Measurements from ENCODE around the gene GFER. TPM values are rescaled to one million over a fixed set of nuclear protein-coding genes. Genes with fewer than 3 reads are reported as not detected.
A peak's percentile ranks its signal among the peaks of the same experiment; 100 is the strongest.

GFER gene
- polyA plus RNA-seq, 3 donors: 8.1 to 22.7 (median 22.4) TPM

GRCh38 chr16:2028620-2029220 is 44.7 kb downstream of the GFER start:
- no peak for DNase-seq
- H3K9ac ChIP-seq (ENCODE audit: insufficient read depth, low read length, poor library complexity, severe bottlenecking): no peak overlapping the region
- peaks cover 30 to 66% (median 47%) of the 10 kb centered on the region in 3 donors for H3K27me3 Mint-ChIP-seq (ENCODE audit: low read depth in 3 of 3)
- peaks cover 19% of the 10 kb centered on the region for H3K4me1 Mint-ChIP-seq
- H3K36me3 Mint-ChIP-seq: peaks cover 3% of the 10 kb centered on the region in 2 donors
- H3K4me1 ChIP-seq (ENCODE audit: control insufficient read depth in 1 of 2, insufficient read depth in 2 of 2, low read length in 2 of 2): peaks cover 17 to 27% of the 10 kb centered on the region in 2 donors
- H3K27me3 ChIP-seq (ENCODE audit: control insufficient read depth in 2 of 2, insufficient read depth in 2 of 2, low read length in 2 of 2): peaks cover 11 to 42% of the 10 kb centered on the region in 2 donors
- H3K27ac Mint-ChIP-seq: no peak overlapping the region
- no peak overlapping the region for H3K27ac ChIP-seq (ENCODE audit: low read depth in 1 of 2, low read length in 2 of 2)
- H2AFZ ChIP-seq (ENCODE audit: insufficient read depth, low read depth, low read length, poor library complexity, severe bottlenecking): no peak overlapping the region
- 95% methylated on average over 17 of the region's 18 CpGs for WGBS (ENCODE audit: insufficient coverage)
- peaks cover 0 to 7% (median 2%) of the 10 kb centered on the region in 7 donors for H3K9me3 Mint-ChIP-seq
- H3K9me3 ChIP-seq (replicated peaks in 1 of 2; ENCODE audit: control insufficient read depth in 1 of 2, insufficient read depth in 1 of 2, low read length in 2 of 2): peaks cover 0 to 9% of the 10 kb centered on the region in 2 donors
- peak overlapping the region in 1 of 2 donors; percentile 28 for H3K4me3 Mint-ChIP-seq
- no peaks in the 10 kb centered on the region for H3K36me3 ChIP-seq (replicated peaks in 1 of 2; ENCODE audit: control insufficient read depth in 1 of 2, insufficient read depth in 2 of 2, low read length in 2 of 2)
- no peak for TF ChIP-seq CTCF (IDR thresholded peaks at IDR 0.05)
- H3K79me2 ChIP-seq (ENCODE audit: insufficient read depth, low read length): no peaks in the 10 kb centered on the region
- no peaks in the 10 kb centered on the region for H4K20me1 ChIP-seq (ENCODE audit: insufficient read depth, low read length)
- H3K4me2 ChIP-seq (replicated peaks; ENCODE audit: extremely low read depth, low read length, poor library complexity, severe bottlenecking): no peak overlapping the region
- intact Hi-C loops (cut with micrococcal nuclease): loop anchor here in 1 of 2 donors (5.0 kb wide), 1 partner anchor 119 kb away; the partner anchor contains the start of gene RAB26
- H3K4me3 ChIP-seq (replicated peaks in 1 of 3; ENCODE audit: low read depth in 2 of 3, low read length in 3 of 3): no peak overlapping the region

GRCh38 chr16:2029350-2029749 is 45.4 kb downstream of the GFER start:
- no peak for DNase-seq
- H3K36me3 ChIP-seq (replicated peaks in 1 of 2; ENCODE audit: control insufficient read depth in 1 of 2, insufficient read depth in 2 of 2, low read length in 2 of 2): no peaks in the 10 kb centered on the region
- Mint-ChIP-seq H3K4me3 (no peak overlapping the region), H3K27me3 (ENCODE audit: low read depth in 3 of 3) (peaks cover 30 to 67% (median 45%) of the 10 kb centered on the region in 3 donors), H3K9me3 (peaks cover 0 to 7% (median 2%) of the 10 kb centered on the region in 7 donors), H3K4me1 (peaks cover 17% of the 10 kb centered on the region), H3K36me3 (peaks cover 3% of the 10 kb centered on the region in 2 donors), H3K27ac (no peak overlapping the region)
- peaks cover 11 to 42% of the 10 kb centered on the region in 2 donors for H3K27me3 ChIP-seq (ENCODE audit: control insufficient read depth in 2 of 2, insufficient read depth in 2 of 2, low read length in 2 of 2)
- TF ChIP-seq CTCF (IDR thresholded peaks at IDR 0.05): no peak
- intact Hi-C loops (cut with micrococcal nuclease): loop anchor here in 1 of 2 donors (5.0 kb wide), 1 partner anchor 118 kb away; the partner anchor contains the start of gene RAB26
- H4K20me1 ChIP-seq (ENCODE audit: insufficient read depth, low read length): no peaks in the 10 kb centered on the region
- peaks cover 0 to 9% of the 10 kb centered on the region in 2 donors for H3K9me3 ChIP-seq (replicated peaks in 1 of 2; ENCODE audit: control insufficient read depth in 1 of 2, insufficient read depth in 1 of 2, low read length in 2 of 2)
- H3K79me2 ChIP-seq (ENCODE audit: insufficient read depth, low read length): no peaks in the 10 kb centered on the region
- H3K4me3 ChIP-seq (replicated peaks in 1 of 3; ENCODE audit: low read depth in 2 of 3, low read length in 3 of 3): no peak overlapping the region
- H3K4me2 ChIP-seq (replicated peaks; ENCODE audit: extremely low read depth, low read length, poor library complexity, severe bottlenecking): no peak overlapping the region
- peaks cover 20 to 27% of the 10 kb centered on the region in 2 donors for H3K4me1 ChIP-seq (ENCODE audit: control insufficient read depth in 1 of 2, insufficient read depth in 2 of 2, low read length in 2 of 2)
- WGBS (ENCODE audit: insufficient coverage): 97% methylated on average over 22 of the region's 22 CpGs
- H3K9ac ChIP-seq (ENCODE audit: insufficient read depth, low read length, poor library complexity, severe bottlenecking): no peak overlapping the region
- no peak overlapping the region for H2AFZ ChIP-seq (ENCODE audit: insufficient read depth, low read depth, low read length, poor library complexity, severe bottlenecking)
- H3K27ac ChIP-seq (ENCODE audit: low read depth in 1 of 2, low read length in 2 of 2): no peak overlapping the region
